HL-60/S4 treated with phorbol 12-myristate 13-acetate at 8.2 ng/mL for 4 days and 3 days (cell line): Measurements from ENCODE around the gene STAT5B.

Source experiments
- in situ Hi-C: fragments of 300-500 bp; cut with MboI; formaldehyde crosslinking; loops from 2 replicates; pipeline ENCODE4 v1.15.0; 2022; ENCODE audit warnings: low sequenced_read_pairs

The STAT5B gene

DNA sequence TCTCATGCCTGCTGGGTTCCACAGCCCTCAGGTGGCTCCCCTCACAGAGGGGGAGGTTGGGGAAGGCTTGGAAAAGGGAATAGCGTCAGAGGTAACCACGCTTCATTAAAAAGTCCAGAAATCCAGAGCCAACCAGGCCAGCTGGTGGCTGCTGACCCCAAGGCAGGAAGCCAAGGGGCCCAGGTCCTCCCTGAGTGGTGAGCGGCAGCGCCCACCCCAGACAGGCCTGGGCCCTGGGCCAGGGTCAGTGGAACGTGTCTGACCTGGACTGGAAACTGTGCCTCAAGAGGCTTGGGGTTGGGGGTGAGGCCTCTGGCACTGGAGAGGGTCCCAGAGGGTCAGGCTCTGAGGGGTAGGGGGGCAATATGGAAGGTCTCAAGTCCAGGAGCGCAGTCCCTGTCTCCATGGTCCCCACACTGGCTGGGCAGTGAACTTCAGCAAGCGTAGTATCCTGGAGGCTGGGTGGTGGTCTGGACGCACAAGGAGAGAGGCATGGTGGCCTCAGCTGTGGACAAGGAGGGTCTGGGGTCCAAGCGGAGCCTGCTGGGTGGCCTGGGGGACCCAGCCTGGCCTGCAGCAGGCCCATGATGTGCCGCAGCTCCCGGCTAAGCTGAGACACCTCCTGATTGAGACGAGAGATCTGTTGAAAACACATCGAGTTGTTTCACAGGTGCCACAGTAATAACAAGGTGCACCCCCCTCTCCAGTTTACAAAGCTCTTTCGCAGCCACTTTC, 116.2 kb downstream of the STAT5B start:
- in situ Hi-C loops: no loop called here

DNA sequence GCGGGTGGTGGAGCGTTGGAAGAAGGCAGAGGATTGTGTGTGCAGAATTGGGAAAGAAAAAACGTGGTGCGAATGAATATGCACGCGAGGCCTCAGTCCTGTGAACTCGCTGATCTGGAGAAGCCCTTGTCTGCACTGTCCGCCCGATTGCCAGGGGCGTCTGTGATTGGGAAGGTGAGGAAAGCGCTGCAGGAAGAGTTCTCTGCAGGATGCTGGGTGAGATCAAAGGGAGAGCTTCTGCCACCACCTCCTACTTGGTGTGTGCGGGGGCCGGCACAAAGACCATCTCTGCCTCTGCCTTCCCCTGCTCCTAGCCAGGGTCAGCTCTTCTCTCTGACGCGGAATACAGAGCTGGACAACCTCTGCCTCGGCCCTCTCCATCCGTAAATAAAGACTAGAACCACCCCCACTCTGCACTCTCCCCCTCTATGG, 120.6 kb downstream of the STAT5B start:
- in situ Hi-C loops: no loop called here

DNA sequence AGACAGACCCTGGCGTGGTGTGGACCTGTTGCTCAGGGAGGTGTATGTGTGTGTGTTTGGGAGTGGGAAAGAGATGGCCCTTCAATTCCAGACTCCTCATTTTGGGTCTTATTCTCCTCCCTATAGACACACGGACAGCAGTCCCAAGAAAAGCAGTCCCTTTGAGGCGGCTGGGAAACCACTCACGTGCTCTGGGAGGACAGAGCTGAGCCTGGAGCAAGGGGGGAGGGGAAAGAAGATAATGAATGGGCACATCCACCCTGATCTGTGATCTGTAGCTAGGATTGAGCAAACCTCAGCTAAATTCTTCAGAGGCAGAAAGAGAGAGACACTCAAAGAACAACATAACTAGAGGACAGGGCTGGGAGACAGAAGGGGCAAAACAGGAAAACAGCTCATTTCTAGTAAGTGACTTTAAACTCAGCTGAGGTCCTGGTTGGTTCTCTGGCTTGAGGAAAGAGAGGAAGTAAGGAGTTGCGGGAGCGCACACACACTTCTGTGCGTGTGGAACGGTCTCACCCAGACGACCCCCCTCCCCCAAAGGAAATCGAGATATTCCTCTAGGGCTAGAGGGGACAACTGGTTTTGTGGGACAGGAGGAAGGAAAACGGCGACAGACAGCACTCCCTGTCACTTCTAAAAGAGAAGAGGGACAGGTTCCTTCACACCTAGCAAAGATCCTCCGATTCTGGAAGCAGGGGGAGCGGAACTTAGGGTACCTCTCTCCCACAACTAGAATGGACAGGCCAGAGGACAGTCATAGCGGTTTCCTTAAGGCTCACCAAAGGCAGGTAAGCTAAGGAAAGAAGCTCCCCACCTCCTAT, 122.1 kb downstream of the STAT5B start:
- in situ Hi-C loops: no loop called here
